Lung (tissue), 12 donors: ENCODE data around the gene CIC. TPM values are rescaled to one million over a fixed set of nuclear protein-coding genes. Genes with fewer than 3 reads are reported as not detected.
A peak's percentile ranks its signal among the peaks of the same experiment; 100 is the strongest.

ENCODE experiments used
- ATAC-seq: fragments of 200-7000 bp; cut with Tn5 transposase; one replicate; pipeline ENCODE4 v1.9.1; 2020; ENCODE audit warnings: moderate number of reproducible peaks; ENCODE audit not compliant: insufficient read depth, low FRiP score
- DNase-seq, 3 donors: peaks; one replicate each; pipeline ENCODE4 v3.0.0-alpha.2; 2013 to 2017
- H3K27ac ChIP-seq, 2 donors: one replicate each; pipeline ENCODE4 v1.5.1; 2013; ENCODE audit warnings: mild to moderate bottlenecking in 2 of 2, moderate library complexity in 2 of 2, control low read depth in 1 of 2, inconsistent platforms in 1 of 2, low read depth in 1 of 2, low read length in 1 of 2
- H3K27me3 ChIP-seq, 3 donors: one replicate each; pipeline ENCODE4 v1.5.1; 2013; ENCODE audit warnings: low read length in 2 of 3; ENCODE audit not compliant: control insufficient read depth in 3 of 3, insufficient read depth in 3 of 3
- H3K36me3 ChIP-seq, 4 donors: one replicate each; pipeline ENCODE4 v1.5.1; 2013; ENCODE audit warnings: low read length in 4 of 4, mild to moderate bottlenecking in 1 of 4, moderate library complexity in 1 of 4; ENCODE audit not compliant: control insufficient read depth in 4 of 4, insufficient read depth in 4 of 4
- H3K4me1 ChIP-seq, 5 donors: one replicate each; pipeline ENCODE4 v1.5.1; 2013; ENCODE audit warnings: low read length in 5 of 5, mild to moderate bottlenecking in 2 of 5, moderate library complexity in 1 of 5; ENCODE audit not compliant: control insufficient read depth in 5 of 5, insufficient read depth in 5 of 5
- H3K4me3 ChIP-seq: one replicate; pipeline ENCODE4 v1.5.1; 2013; ENCODE audit warnings: mild to moderate bottlenecking, control low read depth, moderate library complexity
- H3K9ac ChIP-seq, 2 donors: one replicate each; pipeline ENCODE4 v1.5.1; 2013; ENCODE audit warnings: low read length in 2 of 2, control low read depth in 1 of 2; ENCODE audit not compliant: insufficient read depth in 1 of 2
- H3K9me3 ChIP-seq, 4 donors: one replicate each; pipeline ENCODE4 v1.5.1; 2013; ENCODE audit warnings: low read length in 3 of 4, mild to moderate bottlenecking in 1 of 4, moderate library complexity in 1 of 4; ENCODE audit not compliant: control insufficient read depth in 4 of 4, insufficient read depth in 3 of 4
- CTCF ChIP-seq: IDR thresholded peaks from 2 replicates; pipeline ENCODE4 v1.5.1; 2012; ENCODE audit warnings: mild to moderate bottlenecking; ENCODE audit errors: control extremely low read depth, extremely low read depth
- WGBS, 2 donors: extraction: QIAGEN DNeasy Blood & Tissue Kit; methylation state at CpG; one replicate each; pipeline ENCODE4 v1.1.7; 2013; 5-methylcytosine and 5-hydroxymethylcytosine counted together
- polyA plus RNA-seq, 2 donors: library from polyadenylated mRNA; stranded (reverse); fragments of 200-250 nt; gene quantifications; one replicate each; pipeline ENCODE4 v1.2.1, GENCODE V29; 2013
- total RNA-seq, 2 donors: library from RNA; depleted of rRNA in 1 of 2; stranded (reverse); fragments of >200 nt in 1 of 2; gene quantifications; one replicate each; pipeline ENCODE4 v1.2.1, GENCODE V29; 2014 to 2021
- donor health status: control.
- donor health status: control.
- donor health status: Bipolar disorder and iron deficiency.
- donor health status: healthy.
- donor health status: DM: yes; HTN: yes; CAD: no.

Gene CIC
- total and polyA plus RNA-seq, 4 donors, result 31.2 to 84.5 (median 40.6) TPM

GRCh38 chr19:42285988-42286348 lies 16.9 kb downstream of the CIC start:
- no peak for TF ChIP-seq CTCF
- WGBS, 2 donors, result 16 to 32% methylated on average over 6 of the region's 6 CpGs
- no peaks in the 10 kb centered on the region for H3K27me3 ChIP-seq
- no peaks in the 10 kb centered on the region for H3K9me3 ChIP-seq
- peak overlapping the region in 1 of 2 donors; percentile 15 for H3K27ac ChIP-seq
- H3K4me3 ChIP-seq, result no peak overlapping the region
- no peak for ATAC-seq
- DNase-seq, result no peak
- peak overlapping the region in 1 of 2 donors; percentile 44 for H3K9ac ChIP-seq
- peaks cover 20 to 41% (median 33%) of the 10 kb centered on the region in 5 donors for H3K4me1 ChIP-seq
- H3K36me3 ChIP-seq, result peaks cover 4 to 43% (median 23%) of the 10 kb centered on the region in 4 donors

- peaks cover 20 to 37% (median 29%) of the 10 kb centered on the region in 5 donors for H3K4me1 ChIP-seq
- peaks cover 6 to 48% (median 25%) of the 10 kb centered on the region in 4 donors for H3K36me3 ChIP-seq
- H3K9ac ChIP-seq, result peak overlapping the region in 1 of 2 donors; percentile 44
- DNase-seq (peak in 2 of 3 donors; percentile 43 to 59), ATAC-seq (no peak)
- H3K4me3 ChIP-seq, result no peak overlapping the region
- H3K27me3 ChIP-seq, result no peaks in the 10 kb centered on the region
- WGBS, 2 donors, result 28 to 32% methylated on average over 13 of the region's 13 CpGs
- H3K27ac ChIP-seq, result peak overlapping the region in 1 of 2 donors; percentile 50
- no peak for TF ChIP-seq CTCF
- no peaks in the 10 kb centered on the region for H3K9me3 ChIP-seq
Observed at GRCh38 chr19:42286349-42287016, 17.4 kb downstream of the CIC start.

GRCh38 chr19:42287017-42287826 lies 18.2 kb downstream of the CIC start:
- Histone ChIP-seq H3K27me3 (no peaks in the 10 kb centered on the region), H3K9ac (no peak overlapping the region), H3K4me1 (peaks cover 20 to 30% (median 23%) of the 10 kb centered on the region in 5 donors), H3K9me3 (no peaks in the 10 kb centered on the region), H3K27ac (peak overlapping the region in 1 of 2 donors; percentile 50), H3K4me3 (no peak overlapping the region), H3K36me3 (peaks cover 9 to 54% (median 31%) of the 10 kb centered on the region in 4 donors)
- DNase-seq, result no peak
- 91 to 92% methylated on average over 30 of the region's 30 CpGs for WGBS, 2 donors
- no peak for ATAC-seq
- TF ChIP-seq CTCF, result no peak
